Measurements from ENCODE around the gene SLU7.

Gene SLU7

DNA sequence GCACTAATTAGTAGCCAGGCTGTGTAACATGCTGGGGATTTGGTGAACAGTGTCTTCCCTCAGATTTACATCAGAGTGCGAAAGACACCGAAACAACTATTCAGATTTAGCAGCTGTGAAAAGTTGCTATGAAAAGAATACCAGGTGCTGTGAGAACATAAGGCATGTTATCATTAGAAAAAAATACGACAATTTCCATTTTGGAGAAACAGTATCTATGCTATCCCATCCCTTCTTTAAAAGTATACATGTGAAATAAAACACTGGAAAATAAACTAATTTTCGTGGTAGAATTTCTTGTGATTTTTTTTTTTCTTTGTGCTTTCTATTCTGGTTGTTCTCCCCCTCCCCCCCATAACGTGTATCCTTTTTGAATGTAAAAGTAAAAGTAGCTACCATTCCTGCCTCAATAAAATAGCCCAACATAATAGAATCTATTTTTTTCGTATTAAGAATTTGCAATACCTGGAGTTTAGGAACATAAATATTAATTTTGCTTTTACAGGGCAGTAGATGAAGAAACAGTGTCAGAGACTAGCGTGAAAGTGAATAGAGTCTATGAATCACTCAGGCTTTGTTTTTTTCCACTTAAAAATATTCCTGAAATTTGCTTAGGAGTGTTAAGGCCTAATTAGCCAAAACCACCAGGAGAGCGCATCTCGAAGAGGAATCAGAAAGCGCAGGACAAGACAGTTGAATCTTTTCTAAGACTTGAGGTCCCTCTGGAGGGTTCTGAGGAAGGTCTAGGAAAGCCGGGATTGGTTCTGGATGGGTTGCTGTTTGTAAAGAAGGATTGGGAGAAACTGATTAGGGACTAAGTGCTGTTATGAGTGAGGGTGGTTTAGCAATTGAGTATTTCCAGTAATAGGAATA, 813 bp upstream of the SLU7 start:
- H3K79me1 ChIP-seq (ENCODE audit: low read length) = peaks cover 19% of the 10 kb centered on the region
- H3K4me1 ChIP-seq (ENCODE audit: control insufficient read depth, low read depth, low read length) = peaks cover 6% of the 10 kb centered on the region
- H2AK5ac ChIP-seq (ENCODE audit: low read length) = no peak overlapping the region
- peaks cover 21% of the 10 kb centered on the region for H3K79me2 ChIP-seq (ENCODE audit: control insufficient read depth, insufficient read depth, low read length)
- H3K9ac ChIP-seq (ENCODE audit: low read length) = peak overlapping the region; percentile 88
- no peaks in the 10 kb centered on the region for H3K27me3 ChIP-seq (ENCODE audit: insufficient read depth, low read length, poor library complexity)
- no peak overlapping the region for H2BK5ac ChIP-seq (ENCODE audit: low read length)
- DNase-seq = no peak
- H3K4me2 ChIP-seq (ENCODE audit: low read length) = peak overlapping the region; percentile 94
- H3K36me3 ChIP-seq (ENCODE audit: control insufficient read depth, insufficient read depth, low read length) = no peaks in the 10 kb centered on the region
- peak overlapping the region; percentile 72 for H3K18ac ChIP-seq (ENCODE audit: low read length)
- H4K8ac ChIP-seq (ENCODE audit: low read depth, low read length) = peak overlapping the region; percentile 82
- no peak overlapping the region for H3K4ac ChIP-seq (ENCODE audit: low read depth, low read length)
- no CpG with 5 or more reads among the region's 11 CpGs for WGBS (ENCODE audit: extremely low coverage, insufficient coverage, low lambda C conversion rate)
- H2BK15ac ChIP-seq (replicated peaks; ENCODE audit: low read depth) = no peak overlapping the region
- peak overlapping the region; percentile 83 for H3K56ac ChIP-seq (ENCODE audit: low read length)
- H4K5ac ChIP-seq (ENCODE audit: low read length) = peak overlapping the region; percentile 68
- no peak overlapping the region for H3K23ac ChIP-seq (ENCODE audit: low read length)
- H3K27ac ChIP-seq (ENCODE audit: low read depth, low read length) = peak overlapping the region; percentile 77
- H3K4me3 ChIP-seq (ENCODE audit: low read length) = peak overlapping the region; percentile 39
- no peak overlapping the region for H2BK120ac ChIP-seq (ENCODE audit: low read depth, low read length)

DNA sequence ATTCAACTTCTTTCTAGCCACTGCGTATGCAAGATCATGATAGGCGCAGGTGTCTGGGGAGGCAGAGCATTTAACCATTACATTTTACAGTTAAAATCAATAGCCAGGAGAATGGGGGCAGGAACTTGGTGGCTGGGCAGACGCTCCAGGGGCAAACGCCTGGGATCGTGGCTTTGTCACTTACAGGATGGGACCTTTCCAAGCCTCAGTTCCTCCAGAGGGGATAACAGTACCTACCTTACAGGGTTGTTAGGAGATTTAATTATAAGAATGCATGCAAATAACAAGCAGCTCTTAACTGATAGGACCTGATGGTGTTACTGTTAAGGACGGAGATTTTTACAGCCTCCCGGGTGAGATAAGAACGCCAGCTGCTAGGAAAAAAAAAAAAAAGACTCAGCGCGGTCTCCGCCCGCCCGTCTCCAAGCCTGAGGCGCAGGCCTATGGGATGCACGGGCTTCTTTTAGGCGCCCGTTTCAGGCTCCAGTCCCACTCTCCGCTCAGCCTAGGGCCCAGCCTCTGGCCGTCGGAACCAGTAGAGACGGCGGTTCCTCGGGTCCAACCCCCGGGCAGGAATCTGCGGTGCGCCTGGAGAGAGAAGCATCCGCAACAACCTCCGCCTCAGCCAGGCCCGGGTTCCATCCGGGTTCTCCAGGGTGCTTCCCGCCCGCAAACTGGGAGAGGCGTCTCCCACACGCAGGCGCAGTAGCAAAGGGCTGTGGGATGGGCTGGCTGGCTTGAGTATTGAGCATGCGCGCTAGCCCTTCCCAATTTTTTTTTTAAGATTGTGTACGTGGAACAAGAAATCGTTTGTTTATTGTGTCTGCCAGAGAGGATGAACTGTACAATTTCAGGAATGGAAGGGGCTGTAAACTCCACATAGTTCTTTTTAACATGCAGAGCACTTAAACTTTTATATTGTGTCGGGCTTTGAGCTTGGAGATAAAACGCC, 19.2 kb downstream of the SLU7 start, which contains the start of gene FAM200C:
TSS of gene FAM200C (minus strand) at position 653 of the 952 bp plus-strand sequence. CDS start 4,564 bp downstream, outside the sequence.
- peak within 1 kb of the TSS; percentile 97 for H3K18ac ChIP-seq (ENCODE audit: low read length)
- H4K5ac ChIP-seq (ENCODE audit: low read length) = peak within 1 kb of the TSS; percentile 100
- H3K4me3 ChIP-seq (ENCODE audit: low read length) = peak within 1 kb of the TSS; percentile 53
- peak within 1 kb of the TSS; percentile 76 for H3K4me2 ChIP-seq (ENCODE audit: low read length)
- H2BK120ac ChIP-seq (ENCODE audit: low read depth, low read length) = peak within 1 kb of the TSS; percentile 47
- WGBS (ENCODE audit: extremely low coverage, insufficient coverage, low lambda C conversion rate) = no CpG with 5 or more reads among the region's 41 CpGs
- peak within 1 kb of the TSS; percentile 71 for H3K4ac ChIP-seq (ENCODE audit: low read depth, low read length)
- H4K8ac ChIP-seq (ENCODE audit: low read depth, low read length) = peak within 1 kb of the TSS; percentile 100
- no peaks in the 10 kb centered on the region for H3K79me2 ChIP-seq (ENCODE audit: control insufficient read depth, insufficient read depth, low read length)
- peak within 1 kb of the TSS; percentile 94 for H3K56ac ChIP-seq (ENCODE audit: low read length)
- no peaks in the 10 kb centered on the region for H3K79me1 ChIP-seq (ENCODE audit: low read length)
- no peaks in the 10 kb centered on the region for H3K27me3 ChIP-seq (ENCODE audit: insufficient read depth, low read length, poor library complexity)
- no peak within 1 kb of the TSS for H2BK15ac ChIP-seq (replicated peaks; ENCODE audit: low read depth)
- peak within 1 kb of the TSS; percentile 90 for H3K9ac ChIP-seq (ENCODE audit: low read length)
- H3K36me3 ChIP-seq (ENCODE audit: control insufficient read depth, insufficient read depth, low read length) = peaks cover 2% of the 10 kb centered on the region
- DNase-seq = peak; percentile 98
- H3K23ac ChIP-seq (ENCODE audit: low read length) = no peak within 1 kb of the TSS
- peaks cover 3% of the 10 kb centered on the region for H3K4me1 ChIP-seq (ENCODE audit: control insufficient read depth, low read depth, low read length)
- H2BK5ac ChIP-seq (ENCODE audit: low read length) = peak within 1 kb of the TSS; percentile 89
- H3K27ac ChIP-seq (ENCODE audit: low read depth, low read length) = peak within 1 kb of the TSS; percentile 95
- peak within 1 kb of the TSS; percentile 91 for H2AK5ac ChIP-seq (ENCODE audit: low read length)

DNA sequence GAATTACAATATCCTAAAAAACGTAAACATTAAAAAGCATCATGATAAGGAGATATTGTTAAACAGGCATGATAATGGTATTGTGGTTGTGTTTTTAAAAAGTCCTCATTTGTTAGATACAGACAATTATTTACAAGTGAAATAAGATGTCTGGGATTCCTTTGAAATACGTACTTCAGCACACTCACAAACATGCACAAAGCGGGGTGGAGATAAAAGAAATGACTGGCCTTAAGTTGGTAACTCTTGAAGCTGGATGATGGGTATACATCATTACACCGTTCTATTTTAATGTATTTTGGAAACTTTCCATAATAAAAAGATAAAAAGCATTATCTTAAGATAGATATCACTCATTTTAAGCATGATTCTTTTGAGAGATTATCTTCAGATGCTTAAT, 20.1 kb downstream of the SLU7 start:
- no peaks in the 10 kb centered on the region for H3K79me2 ChIP-seq (ENCODE audit: control insufficient read depth, insufficient read depth, low read length)
- H3K4me3 ChIP-seq (ENCODE audit: low read length) = no peak overlapping the region
- no peak overlapping the region for H2BK120ac ChIP-seq (ENCODE audit: low read depth, low read length)
- H3K4me1 ChIP-seq (ENCODE audit: control insufficient read depth, low read depth, low read length) = peaks cover 3% of the 10 kb centered on the region
- no peak overlapping the region for H3K56ac ChIP-seq (ENCODE audit: low read length)
- no peak overlapping the region for H4K8ac ChIP-seq (ENCODE audit: low read depth, low read length)
- no peak overlapping the region for H3K18ac ChIP-seq (ENCODE audit: low read length)
- no peak overlapping the region for H2BK15ac ChIP-seq (replicated peaks; ENCODE audit: low read depth)
- no CpG with 5 or more reads among the region's 4 CpGs for WGBS (ENCODE audit: extremely low coverage, insufficient coverage, low lambda C conversion rate)
- H3K23ac ChIP-seq (ENCODE audit: low read length) = no peak overlapping the region
- H3K79me1 ChIP-seq (ENCODE audit: low read length) = no peaks in the 10 kb centered on the region
- no peak overlapping the region for H3K9ac ChIP-seq (ENCODE audit: low read length)
- no peak for DNase-seq
- H3K36me3 ChIP-seq (ENCODE audit: control insufficient read depth, insufficient read depth, low read length) = peaks cover 2% of the 10 kb centered on the region
- H3K27me3 ChIP-seq (ENCODE audit: insufficient read depth, low read length, poor library complexity) = no peaks in the 10 kb centered on the region
- H3K27ac ChIP-seq (ENCODE audit: low read depth, low read length) = no peak overlapping the region
- no peak overlapping the region for H2BK5ac ChIP-seq (ENCODE audit: low read length)
- no peak overlapping the region for H2AK5ac ChIP-seq (ENCODE audit: low read length)
- no peak overlapping the region for H3K4me2 ChIP-seq (ENCODE audit: low read length)
- no peak overlapping the region for H4K5ac ChIP-seq (ENCODE audit: low read length)
- H3K4ac ChIP-seq (ENCODE audit: low read depth, low read length) = no peak overlapping the region

DNA sequence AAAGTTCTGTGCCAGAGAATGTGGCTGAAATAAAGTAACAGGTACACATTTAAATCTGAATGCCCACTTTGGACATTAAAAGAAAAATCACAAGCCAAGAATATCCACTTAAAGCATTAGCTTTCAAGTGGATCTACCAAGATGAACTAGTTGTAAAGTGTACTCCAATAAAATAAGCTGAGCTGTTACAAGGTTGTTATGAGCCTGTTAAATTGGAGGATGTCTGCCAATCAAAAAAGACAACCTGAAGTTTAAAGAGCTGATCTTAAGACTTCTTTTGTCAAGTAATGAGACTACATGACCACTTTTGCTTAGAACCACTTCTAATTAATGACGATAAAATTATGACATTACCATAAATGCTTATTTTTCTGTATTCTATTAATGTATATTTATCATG, 21.4 kb downstream of the SLU7 start:
- no peak overlapping the region for H3K4me3 ChIP-seq (ENCODE audit: low read length)
- no peak overlapping the region for H3K4me2 ChIP-seq (ENCODE audit: low read length)

DNA sequence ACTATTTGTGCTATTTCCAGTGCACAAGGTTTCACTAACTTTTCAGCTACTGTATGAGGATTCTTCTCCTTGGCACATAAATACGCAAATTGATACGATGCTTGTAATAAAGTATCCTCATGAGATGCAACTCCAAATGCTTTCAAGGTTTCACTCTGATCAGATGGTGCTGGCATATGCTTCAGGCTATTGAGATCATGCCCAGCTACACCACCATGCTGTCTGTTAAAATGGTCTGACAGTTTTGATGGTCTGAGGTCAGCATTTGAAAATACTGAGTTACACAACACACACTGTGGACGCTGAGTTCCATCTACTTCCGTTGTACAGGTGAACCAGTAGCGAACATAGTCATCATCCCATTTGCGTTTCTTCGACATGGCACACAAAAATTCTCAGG, 23.8 kb downstream of the SLU7 start:
- DNase-seq = no peak
- Histone ChIP-seq H3K79me1 (ENCODE audit: low read length) (no peaks in the 10 kb centered on the region), H3K79me2 (ENCODE audit: control insufficient read depth, insufficient read depth, low read length) (no peaks in the 10 kb centered on the region), H2BK15ac (replicated peaks; ENCODE audit: low read depth) (no peak overlapping the region), H3K4me2 (ENCODE audit: low read length) (no peak overlapping the region), H3K4me3 (ENCODE audit: low read length) (no peak overlapping the region), H2AK5ac (ENCODE audit: low read length) (no peak overlapping the region), H2BK120ac (ENCODE audit: low read depth, low read length) (no peak overlapping the region), H3K36me3 (ENCODE audit: control insufficient read depth, insufficient read depth, low read length) (no peaks in the 10 kb centered on the region), H3K4ac (ENCODE audit: low read depth, low read length) (no peak overlapping the region), H3K9ac (ENCODE audit: low read length) (no peak overlapping the region), H3K27me3 (ENCODE audit: insufficient read depth, low read length, poor library complexity) (no peaks in the 10 kb centered on the region), H4K8ac (ENCODE audit: low read depth, low read length) (no peak overlapping the region), H2BK5ac (ENCODE audit: low read length) (no peak overlapping the region), H3K56ac (ENCODE audit: low read length) (no peak overlapping the region), H4K5ac (ENCODE audit: low read length) (no peak overlapping the region), H3K18ac (ENCODE audit: low read length) (no peak overlapping the region), H3K23ac (ENCODE audit: low read length) (no peak overlapping the region), H3K4me1 (ENCODE audit: control insufficient read depth, low read depth, low read length) (peaks cover under 1% of the 10 kb centered on the region), H3K27ac (ENCODE audit: low read depth, low read length) (no peak overlapping the region)
- WGBS (ENCODE audit: extremely low coverage, insufficient coverage, low lambda C conversion rate) = no CpG with 5 or more reads among the region's 7 CpGs

More for the DNA sequence above, 21.4 kb downstream of the SLU7 start:
- Histone ChIP-seq H4K5ac (ENCODE audit: low read length) (no peak overlapping the region), H3K79me1 (ENCODE audit: low read length) (no peaks in the 10 kb centered on the region), H3K27me3 (ENCODE audit: insufficient read depth, low read length, poor library complexity) (no peaks in the 10 kb centered on the region), H2BK5ac (ENCODE audit: low read length) (no peak overlapping the region), H2AK5ac (ENCODE audit: low read length) (no peak overlapping the region), H3K36me3 (ENCODE audit: control insufficient read depth, insufficient read depth, low read length) (no peaks in the 10 kb centered on the region), H3K56ac (ENCODE audit: low read length) (no peak overlapping the region), H3K27ac (ENCODE audit: low read depth, low read length) (no peak overlapping the region), H2BK15ac (replicated peaks; ENCODE audit: low read depth) (no peak overlapping the region), H3K4me1 (ENCODE audit: control insufficient read depth, low read depth, low read length) (peaks cover 3% of the 10 kb centered on the region), H3K23ac (ENCODE audit: low read length) (no peak overlapping the region), H3K18ac (ENCODE audit: low read length) (no peak overlapping the region), H2BK120ac (ENCODE audit: low read depth, low read length) (no peak overlapping the region), H4K8ac (ENCODE audit: low read depth, low read length) (no peak overlapping the region), H3K4ac (ENCODE audit: low read depth, low read length) (no peak overlapping the region), H3K79me2 (ENCODE audit: control insufficient read depth, insufficient read depth, low read length) (no peaks in the 10 kb centered on the region), H3K9ac (ENCODE audit: low read length) (no peak overlapping the region)
- no CpG with 5 or more reads among the region's 1 CpG for WGBS (ENCODE audit: extremely low coverage, insufficient coverage, low lambda C conversion rate)
- no peak for DNase-seq
